Measurements from ENCODE around the gene VSTM2L. TPM values are rescaled to one million over a fixed set of nuclear protein-coding genes. Genes with fewer than 3 reads are reported as not detected.

VSTM2L gene
- total RNA-seq, 1 donor from 2014 or later, result not detected

DNA sequence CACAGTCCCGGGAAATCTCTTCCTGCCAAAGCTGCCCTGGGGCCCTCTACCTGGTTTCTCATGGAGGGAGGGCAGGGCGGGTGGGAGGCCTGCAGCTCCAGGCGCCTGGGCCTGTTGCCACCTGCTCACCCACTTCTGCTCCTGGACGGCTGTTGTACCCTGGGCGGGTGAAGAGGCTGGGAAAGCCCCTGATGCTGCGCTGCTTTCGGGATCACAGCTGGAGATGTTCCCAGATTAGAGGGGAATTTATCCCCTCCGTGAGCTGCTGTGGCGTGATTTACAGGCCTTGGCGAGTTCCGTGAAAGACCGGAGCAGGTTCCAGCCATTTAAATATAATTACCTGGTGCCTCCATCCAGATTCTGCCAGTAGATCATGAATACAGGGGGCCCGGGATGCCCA lies 12.3 kb upstream of the VSTM2L start:
- H3K27me3 ChIP-seq, result no peaks in the 10 kb centered on the region
- DNase-seq (ENCODE audit: extremely low spot score in 2 of 2), result no peak
- H3K4me3 ChIP-seq, result no peak overlapping the region
- H3K36me3 ChIP-seq, result no peaks in the 10 kb centered on the region
- intact Hi-C loops (cut with DNase I), result no loop called here
- H3K9me3 ChIP-seq, result no peaks in the 10 kb centered on the region
- no peak overlapping the region for H3K27ac ChIP-seq
- H3K4me1 ChIP-seq, result no peaks in the 10 kb centered on the region
- TF ChIP-seq, protein P1, sequence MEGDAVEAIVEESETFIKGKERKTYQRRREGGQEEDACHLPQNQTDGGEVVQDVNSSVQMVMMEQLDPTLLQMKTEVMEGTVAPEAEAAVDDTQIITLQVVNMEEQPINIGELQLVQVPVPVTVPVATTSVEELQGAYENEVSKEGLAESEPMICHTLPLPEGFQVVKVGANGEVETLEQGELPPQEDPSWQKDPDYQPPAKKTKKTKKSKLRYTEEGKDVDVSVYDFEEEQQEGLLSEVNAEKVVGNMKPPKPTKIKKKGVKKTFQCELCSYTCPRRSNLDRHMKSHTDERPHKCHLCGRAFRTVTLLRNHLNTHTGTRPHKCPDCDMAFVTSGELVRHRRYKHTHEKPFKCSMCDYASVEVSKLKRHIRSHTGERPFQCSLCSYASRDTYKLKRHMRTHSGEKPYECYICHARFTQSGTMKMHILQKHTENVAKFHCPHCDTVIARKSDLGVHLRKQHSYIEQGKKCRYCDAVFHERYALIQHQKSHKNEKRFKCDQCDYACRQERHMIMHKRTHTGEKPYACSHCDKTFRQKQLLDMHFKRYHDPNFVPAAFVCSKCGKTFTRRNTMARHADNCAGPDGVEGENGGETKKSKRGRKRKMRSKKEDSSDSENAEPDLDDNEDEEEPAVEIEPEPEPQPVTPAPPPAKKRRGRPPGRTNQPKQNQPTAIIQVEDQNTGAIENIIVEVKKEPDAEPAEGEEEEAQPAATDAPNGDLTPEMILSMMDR (IDR thresholded peaks at IDR 0.05), result no peak
- TF ChIP-seq POLR2AphosphoS5 (IDR thresholded peaks at IDR 0.05; ENCODE audit: insufficient read depth in 1 of 2, low read depth in 1 of 2) (no peak), POLR2A (IDR thresholded peaks at IDR 0.05) (no peak)

DNA sequence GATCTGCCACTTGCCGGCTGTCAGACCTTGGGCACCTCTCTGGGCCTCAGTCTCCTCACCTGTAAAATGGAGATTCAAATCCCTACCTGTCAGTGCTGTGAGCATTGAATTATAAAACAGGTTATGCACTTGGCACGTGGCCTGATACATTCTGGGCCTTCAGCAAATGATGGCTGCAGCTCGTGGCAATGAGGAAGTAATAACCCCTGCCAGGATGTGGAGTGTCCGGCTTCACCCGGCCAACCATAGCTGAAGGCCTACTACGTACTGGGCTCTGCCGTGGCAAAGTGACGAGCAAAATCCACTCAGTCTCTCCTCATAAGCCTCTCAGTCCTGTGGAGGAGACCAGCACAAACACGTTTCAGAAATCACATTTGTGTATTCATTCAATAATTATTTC lies 10.9 kb upstream of the VSTM2L start:
- TF ChIP-seq POLR2A (IDR thresholded peaks at IDR 0.05), result no peak
- TF ChIP-seq POLR2AphosphoS5 (IDR thresholded peaks at IDR 0.05; ENCODE audit: insufficient read depth in 1 of 2, low read depth in 1 of 2), result no peak
- TF ChIP-seq, protein P1 (IDR thresholded peaks at IDR 0.05), result no peak
- Histone ChIP-seq H3K9me3 (no peaks in the 10 kb centered on the region), H3K4me3 (no peak overlapping the region), H3K27ac (no peak overlapping the region), H3K27me3 (no peaks in the 10 kb centered on the region), H3K36me3 (no peaks in the 10 kb centered on the region), H3K4me1 (no peaks in the 10 kb centered on the region)
- intact Hi-C loops (cut with DNase I), result no loop called here
- no peak for DNase-seq (ENCODE audit: extremely low spot score in 2 of 2)

DNA sequence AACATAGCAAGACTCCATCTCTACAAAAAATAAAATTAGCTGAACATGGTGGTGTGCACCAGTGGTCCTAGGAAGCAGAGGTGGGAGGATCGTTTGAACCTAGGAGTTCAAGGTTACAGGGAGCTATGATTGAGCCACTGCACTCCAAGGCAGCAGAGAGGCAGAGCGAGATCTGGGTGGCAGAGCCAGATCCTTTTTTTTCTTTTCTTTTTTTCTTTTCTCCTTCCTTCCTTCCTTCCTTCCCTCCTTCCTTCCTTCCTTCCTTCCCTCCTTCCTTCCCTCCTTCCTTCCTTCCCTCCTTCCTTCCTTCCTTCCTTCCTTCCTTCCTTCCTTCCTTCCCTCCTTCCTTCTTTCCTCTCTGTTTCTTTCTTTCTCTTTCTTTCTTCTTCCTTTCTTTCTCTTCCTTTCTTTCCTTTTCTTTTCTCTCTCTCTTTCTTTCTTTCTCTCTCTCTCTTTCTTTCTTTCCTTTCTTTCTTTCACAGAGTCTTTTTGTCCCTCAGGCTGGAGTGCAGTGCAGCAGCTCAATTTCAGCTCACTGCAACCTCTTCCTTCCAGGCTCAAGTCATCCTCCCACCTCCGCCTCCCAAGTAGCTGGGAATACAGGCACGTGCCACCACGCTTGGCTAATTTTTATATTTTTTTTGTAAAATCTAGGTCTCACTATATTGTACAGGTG lies 9.2 kb upstream of the VSTM2L start:
- intact Hi-C loops (cut with DNase I), result no loop called here

DNA sequence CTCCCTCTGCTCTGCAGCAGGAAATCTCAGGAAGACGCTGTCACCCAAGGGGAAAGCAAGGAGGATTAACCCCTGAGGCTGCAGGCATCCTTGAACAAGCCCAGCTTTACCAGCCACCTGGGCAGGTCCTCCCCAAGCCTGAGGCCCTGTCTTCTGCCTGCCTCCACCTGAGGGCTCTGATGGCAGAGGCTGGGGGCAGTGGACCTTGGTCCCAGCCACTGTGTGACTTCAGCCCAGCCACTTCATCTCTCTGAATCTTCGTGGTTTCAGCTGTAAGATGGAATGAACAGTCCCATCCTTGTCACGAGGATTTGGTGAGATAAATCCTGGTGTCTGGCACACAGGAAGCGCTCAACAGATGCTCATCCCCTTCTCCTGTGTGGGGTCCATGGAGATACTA lies 8.5 kb upstream of the VSTM2L start:
- no peak overlapping the region for H3K4me3 ChIP-seq
- no peaks in the 10 kb centered on the region for H3K9me3 ChIP-seq
- H3K36me3 ChIP-seq, result no peaks in the 10 kb centered on the region
- no peak for TF ChIP-seq POLR2A (IDR thresholded peaks at IDR 0.05)
- TF ChIP-seq POLR2AphosphoS5 (IDR thresholded peaks at IDR 0.05; ENCODE audit: insufficient read depth in 1 of 2, low read depth in 1 of 2), result no peak
- TF ChIP-seq, protein P1 (IDR thresholded peaks at IDR 0.05), result no peak
- H3K27me3 ChIP-seq, result no peaks in the 10 kb centered on the region
- no peaks in the 10 kb centered on the region for H3K4me1 ChIP-seq
- intact Hi-C loops (cut with DNase I), result no loop called here
- H3K27ac ChIP-seq, result no peak overlapping the region
- DNase-seq (ENCODE audit: extremely low spot score in 2 of 2), result no peak

More for the DNA sequence above, 9.2 kb upstream of the VSTM2L start:
- DNase-seq (ENCODE audit: extremely low spot score in 2 of 2), result no peak
- H3K36me3 ChIP-seq, result no peaks in the 10 kb centered on the region
- H3K4me1 ChIP-seq, result no peaks in the 10 kb centered on the region
- TF ChIP-seq, protein P1 (IDR thresholded peaks at IDR 0.05), result no peak
- TF ChIP-seq POLR2A (IDR thresholded peaks at IDR 0.05) (no peak), POLR2AphosphoS5 (IDR thresholded peaks at IDR 0.05; ENCODE audit: insufficient read depth in 1 of 2, low read depth in 1 of 2) (no peak)
- no peaks in the 10 kb centered on the region for H3K27me3 ChIP-seq
- H3K4me3 ChIP-seq, result no peak overlapping the region
- no peaks in the 10 kb centered on the region for H3K9me3 ChIP-seq
- H3K27ac ChIP-seq, result no peak overlapping the region

DNA sequence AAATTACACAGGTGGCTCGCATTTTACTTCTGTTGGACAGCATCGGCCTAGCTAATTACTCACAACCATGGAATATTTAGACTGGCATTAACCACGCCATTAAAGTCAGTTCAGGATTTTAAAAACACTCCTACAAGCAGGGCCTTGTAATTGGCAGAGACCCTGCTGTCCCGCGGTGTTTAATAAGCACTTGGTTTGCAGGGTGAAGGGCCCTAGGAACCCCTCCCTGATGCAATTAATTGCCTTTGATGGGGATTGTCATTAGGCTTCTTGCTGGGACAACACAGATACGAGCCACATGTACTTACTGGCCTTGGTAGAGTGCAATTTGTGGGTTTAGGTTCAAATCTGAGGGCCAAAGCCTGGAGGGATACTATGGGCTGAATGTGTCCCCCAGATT lies 7.8 kb upstream of the VSTM2L start:
- H3K9me3 ChIP-seq, result no peaks in the 10 kb centered on the region
- intact Hi-C loops (cut with DNase I), result no loop called here
- H3K27ac ChIP-seq, result no peak overlapping the region
- TF ChIP-seq POLR2AphosphoS5 (IDR thresholded peaks at IDR 0.05; ENCODE audit: insufficient read depth in 1 of 2, low read depth in 1 of 2) (no peak), POLR2A (IDR thresholded peaks at IDR 0.05) (no peak)
- TF ChIP-seq, protein P1 (IDR thresholded peaks at IDR 0.05), result no peak
- no peaks in the 10 kb centered on the region for H3K27me3 ChIP-seq
- H3K4me1 ChIP-seq, result no peaks in the 10 kb centered on the region
- no peaks in the 10 kb centered on the region for H3K36me3 ChIP-seq
- DNase-seq (ENCODE audit: extremely low spot score in 2 of 2), result no peak
- no peak overlapping the region for H3K4me3 ChIP-seq

All from vagina (tissue), 2 donors.